GM19328 (cell line): Measurements from ENCODE around the gene AXL.
A peak's percentile ranks its signal among the peaks of the same experiment; 100 is the strongest.
"Not testable (repeated sequence)": the region's sequence is repeated elsewhere in the genome, so short reads cannot be mapped to it uniquely, and the experiment has no call there.

Experiments used
- ATAC-seq: cut with Tn5 transposase; IDR thresholded peaks from one replicate; pipeline ENCODE4 v1.9.1; 2021; ENCODE audit warnings: mild to moderate bottlenecking, moderate library complexity; ENCODE audit not compliant: unreplicated experiment

AXL gene

DNA sequence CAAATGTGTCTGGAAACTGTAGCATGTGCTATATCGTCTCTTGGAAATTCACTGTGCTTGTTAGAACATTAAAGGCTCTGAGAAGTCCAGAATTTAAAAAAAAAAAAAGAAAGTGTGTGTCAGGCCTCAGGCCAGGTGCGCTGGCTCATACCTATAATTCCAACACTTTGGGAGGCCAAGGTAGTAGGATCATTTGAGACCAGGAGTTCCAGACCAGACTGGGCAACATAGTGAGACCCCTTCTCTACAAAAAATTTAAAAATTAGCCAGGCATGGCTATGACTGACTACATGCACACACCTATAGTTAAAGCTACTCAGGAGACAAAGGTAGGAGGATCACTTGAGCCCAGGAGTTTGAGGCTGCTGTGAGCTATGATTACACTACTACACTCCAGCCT is 50.0 kb downstream of the AXL start:
- no peak for ATAC-seq

DNA sequence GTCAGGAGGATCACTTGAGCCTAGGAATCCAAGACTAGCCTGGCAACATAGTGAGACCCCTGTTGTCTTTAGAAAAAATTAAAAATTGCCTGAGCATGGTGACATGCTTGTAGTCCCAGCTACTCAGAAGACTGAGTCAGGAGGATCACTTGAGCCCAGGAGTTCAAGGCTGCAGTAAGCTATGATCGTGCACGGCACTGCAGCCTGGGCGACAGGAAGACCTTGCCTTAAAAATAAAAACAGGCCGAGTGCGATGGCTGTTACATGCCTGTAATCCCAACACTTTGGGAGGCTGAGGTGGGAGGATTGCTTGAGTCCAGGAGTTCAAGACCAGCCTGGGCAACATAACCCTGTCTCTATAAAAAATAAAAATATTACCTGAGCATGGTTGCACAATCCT is 50.5 kb downstream of the AXL start:
- ATAC-seq: no peak

DNA sequence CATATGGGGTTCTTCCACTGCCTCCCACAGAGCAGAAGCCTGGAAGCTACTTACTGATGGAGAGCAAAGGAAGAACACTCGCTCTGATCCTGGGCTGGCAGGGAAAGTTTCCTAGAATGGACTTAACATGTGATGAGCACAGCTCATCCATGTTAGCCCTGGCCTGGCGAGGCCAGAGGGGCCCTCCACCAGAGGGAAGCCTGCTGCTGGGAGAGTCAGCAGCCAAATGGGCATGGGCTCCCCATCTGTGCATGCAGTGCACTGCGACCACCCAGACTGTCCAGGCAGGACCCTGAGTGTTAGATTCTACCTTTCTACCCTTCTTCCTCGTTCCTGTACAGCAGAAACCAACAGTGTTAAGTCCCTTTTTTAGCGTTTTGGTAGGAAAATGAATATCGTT is 54.1 kb downstream of the AXL start:
- ATAC-seq: no peak

DNA sequence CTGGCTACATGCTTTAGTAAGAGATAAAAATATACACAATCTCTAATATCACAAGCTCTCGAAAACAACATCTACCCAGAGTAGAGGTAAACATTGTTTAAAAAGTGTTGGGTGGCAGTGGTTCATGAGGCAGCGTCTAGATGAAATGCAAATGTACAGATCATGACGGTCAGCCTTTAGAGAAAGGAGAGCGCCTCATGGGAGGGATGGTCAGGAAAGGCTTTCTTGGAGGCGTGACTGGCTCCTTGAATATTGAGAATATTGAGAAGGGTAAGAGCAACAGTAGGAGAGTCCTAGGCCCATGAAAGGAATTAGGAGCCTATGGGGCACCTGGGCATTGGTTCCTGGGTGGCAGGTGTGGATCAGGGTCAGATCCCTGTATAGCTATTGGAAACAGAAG is 55.8 kb downstream of the AXL start:
- ATAC-seq: no peak

DNA sequence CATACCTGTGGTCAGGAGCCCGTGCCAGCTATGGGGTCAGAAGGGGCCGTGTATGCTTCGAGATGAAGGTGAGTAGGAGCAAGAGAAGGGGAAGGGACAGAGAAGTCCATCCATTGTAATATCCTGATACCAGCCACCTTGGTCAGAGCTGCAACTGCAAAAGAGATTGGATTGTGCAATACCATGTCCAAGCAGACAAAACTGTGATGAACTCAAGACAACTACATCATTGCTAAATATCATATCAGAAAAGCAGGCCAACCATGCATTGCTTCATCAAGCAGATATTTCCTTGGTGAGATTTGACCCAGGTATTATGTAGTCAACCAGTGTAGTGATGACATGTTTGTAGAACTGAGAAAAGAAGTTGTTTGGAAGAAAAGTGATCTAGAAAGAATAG is 57.2 kb downstream of the AXL start:
- no peak for ATAC-seq

DNA sequence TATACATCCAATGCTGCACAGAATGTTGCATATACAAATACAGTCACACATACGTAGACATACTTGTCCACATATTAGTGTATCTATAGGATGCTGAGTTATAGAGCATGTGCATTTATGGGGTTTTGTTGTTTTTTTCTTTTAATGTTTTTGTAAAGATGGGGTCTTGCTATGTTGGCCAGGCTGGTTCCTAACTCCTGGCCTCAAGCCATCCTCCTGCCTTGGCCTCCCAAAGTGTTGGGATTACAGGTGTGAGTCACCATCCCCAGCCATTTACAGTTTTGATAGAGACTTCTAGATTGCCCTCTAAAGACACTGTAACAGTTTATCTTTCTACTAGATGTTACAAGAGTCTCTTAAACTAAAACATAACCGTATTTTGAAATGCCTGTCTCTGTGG is 59.5 kb downstream of the AXL start:
- ATAC-seq: no peak

DNA sequence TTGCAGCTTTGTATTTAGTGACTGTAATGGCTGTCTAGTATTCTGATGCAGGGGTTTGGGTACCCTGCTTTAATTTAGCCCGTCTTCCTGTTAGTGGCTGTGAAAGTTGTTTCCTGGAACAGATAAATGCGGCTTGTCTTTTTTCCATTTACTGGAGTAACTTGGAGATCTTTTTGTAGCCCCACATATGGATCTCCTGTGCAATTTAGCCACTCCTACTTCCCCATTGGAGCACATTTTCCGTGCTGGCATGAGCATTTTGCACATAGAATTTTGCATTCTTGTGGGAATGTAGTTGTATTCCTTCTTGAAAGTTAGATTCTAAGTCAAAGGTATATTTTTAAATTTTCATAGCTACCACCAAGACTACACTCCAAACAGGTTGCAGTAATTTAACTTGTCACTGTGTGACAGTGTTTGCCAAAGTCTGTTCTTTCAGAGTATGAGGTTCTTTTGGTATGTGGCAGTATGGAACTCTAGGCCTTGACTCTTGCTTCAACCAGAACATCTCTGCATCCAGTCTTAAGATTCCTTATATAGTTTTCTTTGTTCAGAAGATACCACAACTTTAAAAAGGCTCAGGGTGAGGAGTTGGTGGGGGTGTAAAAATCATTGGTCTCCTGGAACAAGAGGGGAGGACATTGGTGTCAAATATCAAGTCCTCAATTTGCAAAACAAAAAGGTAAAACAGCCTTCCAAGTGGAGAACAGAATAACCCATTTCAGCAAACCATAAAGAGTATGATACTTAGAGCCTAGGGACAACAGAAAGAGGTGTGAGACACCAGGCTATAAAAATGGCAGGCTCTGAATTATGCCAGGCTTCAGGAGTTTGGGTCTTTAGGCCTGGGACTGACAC is 69.9 kb downstream of the AXL start:
- ATAC-seq: no peak

DNA sequence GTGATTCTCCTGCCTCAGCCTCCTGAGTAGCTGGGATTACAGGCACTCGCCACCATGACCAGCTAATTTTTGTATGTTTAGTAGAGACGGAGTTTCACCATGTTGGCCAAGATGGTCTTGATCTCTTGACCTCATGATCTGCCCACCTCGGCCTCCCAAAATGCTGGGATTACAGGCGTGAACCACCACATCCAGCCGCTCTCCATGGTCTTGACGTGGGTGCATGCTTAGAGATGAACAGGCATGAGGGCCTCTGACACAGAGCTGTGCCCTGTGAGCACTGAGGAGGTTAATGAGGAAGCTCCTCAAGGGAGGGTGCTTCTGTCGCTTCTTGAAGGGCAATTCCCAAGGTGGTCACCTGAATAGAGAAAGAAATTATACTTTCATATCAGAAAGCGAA is 70.8 kb downstream of the AXL start:
- not testable (repeated sequence) for ATAC-seq

DNA sequence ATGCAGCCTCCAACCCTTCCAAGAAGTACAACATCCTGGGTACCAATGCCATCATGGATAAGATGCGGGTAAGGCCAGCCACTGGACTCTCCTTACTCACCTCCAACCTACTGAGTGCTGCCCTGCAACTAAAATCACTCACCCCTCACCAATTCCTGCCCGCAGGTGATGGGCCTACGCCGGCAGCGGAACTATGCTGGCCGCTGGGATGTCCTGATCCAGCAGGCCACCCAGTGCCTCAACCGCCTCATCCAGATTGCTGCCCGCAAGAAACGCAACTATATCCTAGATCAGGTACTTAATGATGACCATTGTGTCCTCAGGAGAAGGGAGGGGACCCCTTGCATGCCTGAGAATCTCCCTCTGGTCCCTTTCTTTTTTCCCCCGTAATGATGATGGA is 75.4 kb downstream of the AXL start:
- ATAC-seq: no peak

DNA sequence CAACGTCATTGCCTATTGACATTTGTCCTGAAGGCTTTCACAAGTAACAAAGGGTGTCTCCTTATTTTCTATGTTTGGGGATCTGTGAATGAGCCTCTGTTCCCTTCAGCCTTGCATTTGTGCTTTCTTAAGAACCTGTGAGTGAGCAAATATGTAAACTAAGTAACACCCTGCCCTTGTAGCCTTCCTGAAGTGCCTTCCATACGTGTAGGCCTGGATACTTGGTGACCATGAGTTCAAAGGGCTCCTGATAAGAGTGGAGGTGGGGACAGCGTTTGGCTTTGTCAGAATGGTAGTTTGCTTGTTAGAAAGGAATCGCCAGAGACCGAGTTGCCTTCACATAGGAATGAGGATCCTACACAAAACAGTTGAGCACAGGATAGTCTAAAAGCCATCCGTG is 76.5 kb downstream of the AXL start:
- ATAC-seq: no peak

DNA sequence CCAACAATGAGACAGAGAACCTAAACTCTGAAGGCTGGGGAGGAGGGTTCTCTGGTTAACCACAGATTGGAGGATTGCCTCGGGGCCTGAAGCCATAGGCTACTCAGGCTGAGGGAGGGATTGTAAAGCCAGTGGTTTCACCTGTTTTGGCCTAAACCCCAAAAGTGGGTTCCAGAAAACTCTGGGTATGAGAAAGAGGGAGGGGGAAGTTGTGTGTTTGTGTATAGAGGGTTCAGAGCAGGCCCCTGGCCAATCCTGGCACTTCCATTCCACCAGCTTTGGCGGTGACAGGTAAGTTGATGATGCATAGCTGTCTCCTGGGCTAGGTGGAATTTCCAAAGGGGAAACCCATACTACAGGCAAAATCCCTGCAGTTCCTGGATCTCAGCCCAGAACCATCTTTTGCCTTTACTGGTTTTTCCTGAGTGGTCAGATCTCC is 77.4 kb downstream of the AXL start:
- no peak for ATAC-seq

DNA sequence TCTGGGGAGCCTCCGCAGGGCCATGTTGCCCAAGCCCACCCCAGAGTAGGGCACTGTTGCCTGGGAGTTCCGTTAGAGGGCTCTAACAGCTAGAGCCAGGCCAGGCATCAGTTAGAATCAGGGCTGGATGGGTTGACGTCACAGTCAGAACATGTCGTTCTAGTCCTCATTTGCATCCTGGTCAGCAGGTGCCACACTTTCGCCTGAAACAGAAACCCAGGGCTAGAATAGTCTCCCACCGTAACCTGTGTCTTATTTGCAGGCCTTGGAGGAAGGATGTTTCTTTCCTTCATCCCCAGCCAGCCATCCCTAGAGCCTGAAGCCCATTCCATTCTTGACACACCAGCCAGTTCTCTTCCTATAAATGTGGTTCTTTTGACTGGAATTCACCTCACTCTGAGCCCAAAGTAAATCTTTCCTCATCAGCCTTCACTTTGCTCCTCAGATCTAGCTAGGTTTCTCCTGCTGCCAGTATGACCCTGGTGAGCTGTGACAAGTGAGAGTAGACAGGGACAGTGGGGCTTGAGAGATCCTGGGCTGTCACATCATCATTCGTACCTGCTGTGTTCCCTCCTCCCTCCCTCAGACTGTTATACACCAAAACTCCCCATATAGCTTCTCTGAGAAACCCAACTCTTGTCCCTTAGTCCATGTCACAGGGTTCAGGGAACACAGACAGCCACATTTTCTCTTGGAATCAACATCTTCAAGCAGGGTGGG is 78.8 kb downstream of the AXL start:
- peak; percentile 77 for ATAC-seq

DNA sequence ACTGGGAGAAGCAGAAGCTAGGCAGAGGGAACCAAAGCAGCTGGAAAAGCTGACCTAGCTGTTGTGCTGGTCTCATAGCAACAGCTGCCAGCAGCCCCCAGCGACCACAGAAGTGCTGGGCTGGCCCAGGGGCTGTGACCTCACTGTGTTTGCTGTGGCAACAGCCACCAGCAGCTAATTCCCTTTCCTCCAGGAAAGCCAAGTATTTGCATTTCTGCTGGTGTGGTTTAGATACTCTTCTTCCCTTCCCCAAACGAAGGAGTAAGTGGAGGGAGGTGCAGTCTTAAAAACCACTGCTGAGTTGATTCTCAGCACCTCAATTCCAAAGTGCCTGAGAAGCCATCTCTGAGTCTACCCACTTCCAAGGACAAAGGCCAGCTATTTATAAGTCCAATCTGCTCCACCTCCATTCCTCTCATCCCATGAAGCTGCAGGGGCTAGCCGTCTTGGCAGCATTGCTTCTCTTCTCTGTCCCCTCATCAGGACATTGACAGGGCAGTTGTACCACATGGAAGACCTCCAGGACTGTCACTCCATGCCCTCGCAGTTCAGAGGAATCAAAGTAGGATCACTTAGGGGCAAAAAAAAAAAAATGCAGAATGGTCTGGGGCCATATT is 79.4 kb downstream of the AXL start:
- ATAC-seq: no peak

DNA sequence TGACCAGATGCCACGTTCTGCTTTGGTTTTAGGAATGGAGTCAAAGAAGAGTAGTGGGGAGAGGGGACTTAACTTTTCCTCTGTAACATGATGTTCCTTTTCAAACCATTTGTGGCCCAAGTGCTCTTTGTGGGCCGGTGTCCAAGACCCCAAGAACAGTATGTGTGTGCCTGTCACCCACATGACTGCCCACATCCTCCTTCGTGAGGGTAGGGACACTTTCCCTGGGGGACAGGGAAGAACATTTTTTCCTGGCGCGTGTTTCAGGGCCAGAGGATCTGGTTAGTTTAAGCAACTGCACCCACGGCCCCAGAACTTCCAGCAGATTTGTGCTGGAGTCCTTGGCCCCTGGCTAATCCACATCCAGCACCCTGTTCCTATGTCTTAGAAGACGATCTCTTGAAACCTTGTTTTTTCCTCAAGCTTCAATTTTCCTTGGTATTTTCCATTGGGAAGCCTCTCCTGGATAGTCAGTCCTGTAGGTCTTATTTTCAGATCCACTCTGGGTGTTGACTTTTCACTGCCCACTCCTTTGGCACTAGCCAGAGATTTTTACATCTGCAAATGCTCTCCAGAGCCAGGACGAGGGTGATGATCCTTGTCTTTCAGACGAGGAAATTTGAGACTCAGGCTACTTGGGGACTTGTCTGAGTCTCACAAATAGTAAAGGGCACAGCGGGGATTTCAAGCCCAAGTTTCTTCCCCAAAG is 80.2 kb downstream of the AXL start:
- ATAC-seq: no peak

DNA sequence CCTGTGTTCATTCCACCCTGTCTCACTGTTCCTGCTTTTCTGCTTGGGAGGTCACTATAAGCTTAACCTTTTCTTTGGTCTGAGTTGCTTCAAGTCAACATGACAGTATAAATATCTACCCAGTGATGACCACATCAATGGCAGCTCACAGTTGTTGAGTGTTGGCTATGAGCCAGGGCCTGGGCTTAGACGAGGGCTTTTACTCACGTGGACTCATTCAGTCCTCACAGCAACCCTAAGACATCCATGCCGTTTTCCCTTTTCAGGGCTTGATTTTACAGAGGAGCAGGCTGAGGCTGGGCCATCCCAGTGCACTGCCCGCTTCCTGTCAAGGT is 80.7 kb downstream of the AXL start:
- ATAC-seq: no peak

DNA sequence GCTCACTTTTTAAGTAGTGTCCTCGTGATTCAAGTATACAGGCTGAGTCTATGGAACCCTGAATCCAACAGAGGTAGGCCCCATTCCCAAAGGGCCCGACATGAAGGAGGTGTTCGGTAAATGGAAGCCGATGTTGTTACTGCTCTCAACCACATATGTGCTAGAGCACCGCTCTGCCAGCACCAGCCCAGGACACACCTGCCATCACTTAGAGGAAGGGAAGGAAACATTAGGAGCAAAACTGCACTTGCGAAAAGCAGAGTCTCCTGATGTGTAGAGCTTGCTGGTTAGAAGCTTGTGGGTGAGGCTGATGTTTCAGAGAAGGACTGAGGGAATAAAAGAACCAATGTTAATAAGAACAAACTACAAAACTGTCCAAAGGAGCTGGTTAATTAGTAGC is 81.5 kb downstream of the AXL start:
- no peak for ATAC-seq

DNA sequence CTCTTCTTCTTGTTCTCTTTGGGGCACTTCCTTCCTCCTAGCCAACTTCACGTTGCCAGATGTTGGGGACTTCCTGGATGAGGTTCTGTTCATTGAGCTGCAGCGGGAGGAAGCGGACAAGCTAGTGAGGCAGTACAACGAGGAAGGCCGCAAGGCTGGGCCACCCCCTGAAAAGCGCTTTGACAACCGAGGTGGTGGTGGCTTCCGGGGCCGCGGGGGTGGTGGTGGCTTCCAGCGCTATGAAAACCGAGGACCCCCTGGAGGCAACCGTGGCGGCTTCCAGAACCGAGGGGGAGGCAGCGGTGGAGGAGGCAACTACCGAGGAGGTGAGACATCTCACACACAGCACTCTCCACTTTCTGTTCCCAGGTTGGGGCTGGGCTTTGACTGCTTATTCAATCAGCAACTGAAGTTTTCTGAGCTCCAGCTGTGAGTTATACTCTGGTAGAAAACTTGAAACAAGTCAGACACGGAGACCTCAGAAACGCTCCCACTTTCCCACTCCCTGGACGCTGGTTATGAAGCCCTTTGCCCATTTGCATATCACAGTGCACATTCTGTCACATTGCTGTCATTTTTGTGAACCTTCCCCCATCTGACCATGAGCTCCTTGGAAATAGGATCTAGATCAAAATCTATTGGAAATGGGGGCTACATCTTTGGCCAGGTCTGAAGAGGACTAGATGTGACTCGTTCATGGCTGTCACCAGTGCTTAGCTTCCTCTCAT is 83.8 kb downstream of the AXL start:
- ATAC-seq: no peak

DNA sequence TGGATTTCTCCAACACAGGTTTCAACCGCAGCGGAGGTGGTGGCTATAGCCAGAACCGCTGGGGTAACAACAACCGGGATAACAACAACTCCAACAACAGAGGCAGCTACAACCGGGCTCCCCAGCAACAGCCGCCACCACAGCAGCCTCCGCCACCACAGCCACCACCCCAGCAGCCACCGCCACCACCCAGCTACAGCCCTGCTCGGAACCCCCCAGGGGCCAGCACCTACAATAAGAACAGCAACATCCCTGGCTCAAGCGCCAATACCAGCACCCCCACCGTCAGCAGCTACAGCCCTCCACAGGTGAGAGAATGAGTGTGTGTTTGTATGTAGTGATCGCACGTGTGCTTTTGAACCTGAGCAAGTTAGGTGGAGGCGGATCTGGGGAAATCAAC is 84.9 kb downstream of the AXL start:
- ATAC-seq: no peak

DNA sequence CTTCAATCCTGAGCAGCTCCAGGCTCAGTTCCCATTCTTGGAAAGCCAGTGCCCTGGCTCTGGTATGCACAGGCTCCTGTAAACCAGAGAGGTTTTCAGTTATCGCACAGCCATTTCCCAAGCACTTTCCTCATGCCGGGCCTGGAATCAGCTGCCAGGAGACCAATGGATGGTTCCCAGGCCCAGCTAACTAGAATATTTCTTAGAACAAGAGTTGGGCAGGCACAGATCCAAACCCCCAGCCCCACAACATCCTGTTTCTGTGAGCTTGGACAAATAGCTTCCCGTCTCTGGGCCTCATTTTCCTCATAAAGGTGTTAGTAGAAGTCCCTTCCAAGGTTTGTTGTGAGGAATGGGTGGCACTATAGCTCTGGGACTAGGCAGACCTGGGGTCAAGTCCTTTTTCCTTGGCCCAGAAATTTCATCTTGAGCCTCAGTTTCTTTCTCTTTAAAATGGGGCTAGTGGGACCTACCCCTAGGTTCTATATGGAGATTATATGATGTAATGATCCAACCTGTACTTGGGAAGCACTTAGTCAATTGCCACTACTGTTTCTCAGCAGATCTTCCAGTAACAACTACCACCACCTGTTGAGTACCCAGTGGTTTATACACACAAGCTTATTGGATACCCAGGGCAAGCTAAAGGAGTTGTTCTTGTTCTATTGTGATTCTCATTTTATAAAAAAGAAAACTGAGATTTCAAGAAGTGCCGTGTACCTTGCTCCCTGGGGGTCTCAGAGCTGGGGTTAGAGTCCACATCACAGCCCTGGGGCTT is 85.9 kb downstream of the AXL start:
- ATAC-seq: no peak
